PC-3 (cell line): ENCODE results near the gene PIKFYVE. TPM values are rescaled to one million over a fixed set of nuclear protein-coding genes. Genes with fewer than 3 reads are reported as not detected.

Experiments used
- ATAC-seq: fragments of 200-7000 bp; cut with Tn5 transposase; 2 replicates; pipeline ENCODE4 v1.9.1; 2020; ENCODE audit warnings: mild to moderate bottlenecking, moderate library complexity
- BruUV-seq: library from RNA; stranded (reverse); fragments of 400-500 nt; replicated peaks from 2 replicates; lab custom pipeline; 2021; lab: Mats Ljungman, UMichigan
- CTCF ChIA-PET: fragments of 300-600 bp; sonication (Branson Sonifier 250); formaldehyde crosslinking; loops from one replicate; lab custom pipeline; 2022; ENCODE audit warnings: antibody characterized with exemption; lab: Charles Lee
- POLR2A ChIA-PET: fragments of 300-600 bp; sonication (Branson Sonifier 250); formaldehyde crosslinking; loops from one replicate; lab custom pipeline; 2022; ENCODE audit warnings: antibody characterized with exemption; ENCODE audit not compliant: unreplicated experiment; lab: Charles Lee
- DNase-seq: peaks from one replicate; pipeline ENCODE4 v3.0.0-alpha.2; 2015
- H2AFZ ChIP-seq: fragments of 300-600 bp; sonication (generic); 2 replicates; pipeline ENCODE4 v1.6.0; 2016; ENCODE audit warnings: antibody characterized with exemption, low read length
- H3F3A ChIP-seq: fragments of 300-600 bp; sonication (generic); one replicate; pipeline ENCODE4 v1.6.0; 2017; ENCODE audit warnings: antibody characterized with exemption, low read length, control low read depth, mild to moderate bottlenecking; ENCODE audit not compliant: unreplicated experiment
- H3K27ac ChIP-seq: fragments of 300-600 bp; sonication (generic); 2 replicates; pipeline ENCODE4 v1.5.1; 2016; ENCODE audit warnings: mild to moderate bottlenecking, low read length
- H3K27me3 ChIP-seq: fragments of 300-600 bp; sonication (generic); 2 replicates; pipeline ENCODE4 v1.6.1; 2016; ENCODE audit warnings: low read length, mixed read lengths
- H3K36me3 ChIP-seq: fragments of 300-600 bp; sonication (generic); 2 replicates; pipeline ENCODE4 v1.6.1; 2016; ENCODE audit warnings: low read depth, mixed run types, low read length, mixed read lengths
- H3K4me1 ChIP-seq: fragments of 300-600 bp; sonication (generic); 2 replicates; pipeline ENCODE4 v1.5.1; 2016; ENCODE audit warnings: low read length; ENCODE audit not compliant: insufficient read depth
- H3K4me2 ChIP-seq: fragments of 300-600 bp; sonication (generic); 2 replicates; pipeline ENCODE4 v1.6.0; 2016; ENCODE audit warnings: low read length
- H3K4me3 ChIP-seq: fragments of 300-600 bp; sonication (generic); 2 replicates; pipeline ENCODE4 v1.5.1; 2016; ENCODE audit warnings: mild to moderate bottlenecking, low read length, mixed read lengths
- H3K79me2 ChIP-seq: fragments of 300-600 bp; sonication (generic); 2 replicates; pipeline ENCODE4 v1.6.1; 2017; ENCODE audit warnings: low read length, mixed read lengths
- H3K9ac ChIP-seq: fragments of 300-600 bp; sonication (generic); 2 replicates; pipeline ENCODE4 v1.6.0; 2016; ENCODE audit warnings: mild to moderate bottlenecking, low read length
- H3K9me2 ChIP-seq: fragments of 300-600 bp; sonication (generic); replicated peaks from 2 replicates; pipeline ENCODE4 v1.6.1; 2016; ENCODE audit warnings: mixed run types, low read length, mixed read lengths
- H3K9me3 ChIP-seq: fragments of 300-600 bp; sonication (generic); 2 replicates; pipeline ENCODE4 v1.6.1; 2016; ENCODE audit warnings: low read length, mixed read lengths
- H4K20me1 ChIP-seq: fragments of 300-600 bp; sonication (generic); 2 replicates; pipeline ENCODE4 v1.6.1; 2016; ENCODE audit warnings: low read length, mixed read lengths
- EZH2 ChIP-seq: fragments of 300-600 bp; sonication (generic); IDR thresholded peaks from one replicate; pipeline ENCODE4 v1.6.1; 2017; ENCODE audit warnings: antibody characterized with exemption, mild to moderate bottlenecking, low read length; ENCODE audit not compliant: unreplicated experiment
- EZH2phosphoT487 ChIP-seq: fragments of 300-600 bp; sonication (generic); IDR thresholded peaks from 2 replicates; pipeline ENCODE4 v1.6.1; 2018; ENCODE audit warnings: mild to moderate bottlenecking, antibody characterized with exemption, low read length, borderline replicate concordance
- intact Hi-C: fragments of 100-400 bp; cut with micrococcal nuclease; formaldehyde crosslinking; loops from 2 replicates; pipeline ENCODE4 v1.9.0; 2023
- total RNA-seq: library from RNA; depleted of rRNA; stranded (reverse); fragments of >200 nt; gene quantifications from 2 replicates; pipeline ENCODE4 v1.2.3, GENCODE V29; 2014
- TF ChIP-seq, protein P1 (sequence below): fragments of 300-600 bp; sonication (generic); conservative IDR thresholded peaks from 2 replicates; pipeline ENCODE4 v1.5.1; 2017; ENCODE audit warnings: antibody characterized with exemption, low read depth, mild to moderate bottlenecking, low read length

PIKFYVE gene
- total RNA-seq, 1 experiment from 2014 or later: 18.8 TPM

GRCh38 chr2:208334230-208334629, 68.2 kb downstream of the PIKFYVE start:
- POLR2A ChIA-PET: no interaction called here
- CTCF ChIA-PET: no interaction called here
- BruUV-seq: no TSS peak
- H3F3A ChIP-seq: no peaks in the 10 kb centered on the region
- ATAC-seq: no peak
- no peak overlapping the region for H3K4me2 ChIP-seq
- H3K9me2 ChIP-seq: no peaks in the 10 kb centered on the region
- no peak for DNase-seq
- no peak overlapping the region for H2AFZ ChIP-seq
- no peak for TF ChIP-seq EZH2
- no peak for TF ChIP-seq EZH2phosphoT487
- H4K20me1 ChIP-seq: no peaks in the 10 kb centered on the region
- no peak overlapping the region for H3K27ac ChIP-seq
- peaks cover 9% of the 10 kb centered on the region for H3K36me3 ChIP-seq
- H3K27me3 ChIP-seq: no peaks in the 10 kb centered on the region
- no peaks in the 10 kb centered on the region for H3K9me3 ChIP-seq
- intact Hi-C loops: no loop called here
- H3K9ac ChIP-seq: no peak overlapping the region
- no peaks in the 10 kb centered on the region for H3K79me2 ChIP-seq
- H3K4me3 ChIP-seq: no peak overlapping the region
- no peaks in the 10 kb centered on the region for H3K4me1 ChIP-seq

GRCh38 chr2:208346756-208347155, 80.7 kb downstream of the PIKFYVE start:
- no peak overlapping the region for H3K4me2 ChIP-seq
- no peaks in the 10 kb centered on the region for H3K27me3 ChIP-seq
- POLR2A ChIA-PET: no interaction called here
- H3K9me3 ChIP-seq: no peaks in the 10 kb centered on the region
- DNase-seq: no peak
- no peaks in the 10 kb centered on the region for H3F3A ChIP-seq
- no peak overlapping the region for H3K9ac ChIP-seq
- no TSS peak for BruUV-seq
- no peak overlapping the region for H3K27ac ChIP-seq
- H4K20me1 ChIP-seq: no peaks in the 10 kb centered on the region
- H3K36me3 ChIP-seq: peaks cover 34% of the 10 kb centered on the region
- no peak for TF ChIP-seq EZH2
- TF ChIP-seq, protein P1, sequence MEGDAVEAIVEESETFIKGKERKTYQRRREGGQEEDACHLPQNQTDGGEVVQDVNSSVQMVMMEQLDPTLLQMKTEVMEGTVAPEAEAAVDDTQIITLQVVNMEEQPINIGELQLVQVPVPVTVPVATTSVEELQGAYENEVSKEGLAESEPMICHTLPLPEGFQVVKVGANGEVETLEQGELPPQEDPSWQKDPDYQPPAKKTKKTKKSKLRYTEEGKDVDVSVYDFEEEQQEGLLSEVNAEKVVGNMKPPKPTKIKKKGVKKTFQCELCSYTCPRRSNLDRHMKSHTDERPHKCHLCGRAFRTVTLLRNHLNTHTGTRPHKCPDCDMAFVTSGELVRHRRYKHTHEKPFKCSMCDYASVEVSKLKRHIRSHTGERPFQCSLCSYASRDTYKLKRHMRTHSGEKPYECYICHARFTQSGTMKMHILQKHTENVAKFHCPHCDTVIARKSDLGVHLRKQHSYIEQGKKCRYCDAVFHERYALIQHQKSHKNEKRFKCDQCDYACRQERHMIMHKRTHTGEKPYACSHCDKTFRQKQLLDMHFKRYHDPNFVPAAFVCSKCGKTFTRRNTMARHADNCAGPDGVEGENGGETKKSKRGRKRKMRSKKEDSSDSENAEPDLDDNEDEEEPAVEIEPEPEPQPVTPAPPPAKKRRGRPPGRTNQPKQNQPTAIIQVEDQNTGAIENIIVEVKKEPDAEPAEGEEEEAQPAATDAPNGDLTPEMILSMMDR: no peak
- no peak for TF ChIP-seq EZH2phosphoT487
- CTCF ChIA-PET: no interaction called here
- H3K4me3 ChIP-seq: no peak overlapping the region
- H3K9me2 ChIP-seq: no peaks in the 10 kb centered on the region
- no peak for ATAC-seq
- H3K4me1 ChIP-seq: no peaks in the 10 kb centered on the region
- no peak overlapping the region for H2AFZ ChIP-seq
- intact Hi-C loops: no loop called here
- no peaks in the 10 kb centered on the region for H3K79me2 ChIP-seq

- ChIA-PET POLR2A (no interaction called here), CTCF (no interaction called here)
- no peak overlapping the region for H3K4me3 ChIP-seq
- H3K36me3 ChIP-seq: peaks cover 58% of the 10 kb centered on the region
- intact Hi-C loops: no loop called here
- ATAC-seq: no peak
- no peaks in the 10 kb centered on the region for H3K79me2 ChIP-seq
- H3K27me3 ChIP-seq: no peaks in the 10 kb centered on the region
- H3K9me2 ChIP-seq: no peaks in the 10 kb centered on the region
- no peak for DNase-seq
- no peak overlapping the region for H3K27ac ChIP-seq
- no peak overlapping the region for H2AFZ ChIP-seq
- TF ChIP-seq EZH2phosphoT487 (no peak), EZH2 (no peak)
- TF ChIP-seq, protein P1: no peak
- H3K9ac ChIP-seq: no peak overlapping the region
- BruUV-seq: no TSS peak
- H3K9me3 ChIP-seq: no peaks in the 10 kb centered on the region
- H4K20me1 ChIP-seq: no peaks in the 10 kb centered on the region
- no peaks in the 10 kb centered on the region for H3K4me1 ChIP-seq
- H3F3A ChIP-seq: no peaks in the 10 kb centered on the region
- no peak overlapping the region for H3K4me2 ChIP-seq
Observed at GRCh38 chr2:208350610-208351009, 84.6 kb downstream of the PIKFYVE start.
